Upper lobe of right lung (tissue), 1 donor: ENCODE measurements around the gene PHF2. TPM values are rescaled to one million over a fixed set of nuclear protein-coding genes. Genes with fewer than 3 reads are reported as not detected.
A peak's percentile ranks its signal among the peaks of the same experiment; 100 is the strongest.

Experiments
- ATAC-seq: fragments of 200-7000 bp; cut with Tn5 transposase; one replicate; pipeline ENCODE4 v1.9.1; 2020; ENCODE audit warnings: mild to moderate bottlenecking, moderate library complexity
- DNase-seq: peaks from one replicate; pipeline ENCODE4 v3.0.0-alpha.2; 2020
- H3K27ac ChIP-seq: fragments of 200-600 bp; one replicate; pipeline ENCODE4 v1.8.0; 2022
- H3K27me3 ChIP-seq: fragments of 200-600 bp; one replicate; pipeline ENCODE4 v1.8.0; 2022; ENCODE audit warnings: mild to moderate bottlenecking
- H3K36me3 ChIP-seq: fragments of 200-600 bp; one replicate; pipeline ENCODE4 v1.8.0; 2022
- H3K4me1 ChIP-seq: fragments of 200-600 bp; one replicate; pipeline ENCODE4 v1.8.0; 2022
- H3K4me3 ChIP-seq: fragments of 200-600 bp; one replicate; pipeline ENCODE4 v1.8.0; 2022; ENCODE audit warnings: mild to moderate bottlenecking
- H3K9me3 ChIP-seq: fragments of 200-600 bp; one replicate; pipeline ENCODE4 v1.8.0; 2022
- intact Hi-C: fragments of 100-400 bp; cut with DNase I; formaldehyde crosslinking; loops from one replicate; pipeline ENCODE4 v1.11.0; 2022
- total RNA-seq: library from RNA; stranded (reverse); fragmentation: NEBNext Ultra II Directional; extraction: Animal tissue kit (Norgen Biotek cat#: 25700); gene quantifications from one replicate; pipeline ENCODE4 v1.2.1, GENCODE V29; 2021
- TF ChIP-seq, protein P1 (sequence below): fragments of 200-600 bp; IDR thresholded peaks from one replicate; pipeline ENCODE4 v1.8.0; 2022; ENCODE audit warnings: antibody characterized with exemption
- donor health status: DM: no; HTN: yes; CAD: no; lungs with severe emphysema.

Gene PHF2
- total RNA-seq, 1 donor from 2014 or later = 37.0 TPM

DNA sequence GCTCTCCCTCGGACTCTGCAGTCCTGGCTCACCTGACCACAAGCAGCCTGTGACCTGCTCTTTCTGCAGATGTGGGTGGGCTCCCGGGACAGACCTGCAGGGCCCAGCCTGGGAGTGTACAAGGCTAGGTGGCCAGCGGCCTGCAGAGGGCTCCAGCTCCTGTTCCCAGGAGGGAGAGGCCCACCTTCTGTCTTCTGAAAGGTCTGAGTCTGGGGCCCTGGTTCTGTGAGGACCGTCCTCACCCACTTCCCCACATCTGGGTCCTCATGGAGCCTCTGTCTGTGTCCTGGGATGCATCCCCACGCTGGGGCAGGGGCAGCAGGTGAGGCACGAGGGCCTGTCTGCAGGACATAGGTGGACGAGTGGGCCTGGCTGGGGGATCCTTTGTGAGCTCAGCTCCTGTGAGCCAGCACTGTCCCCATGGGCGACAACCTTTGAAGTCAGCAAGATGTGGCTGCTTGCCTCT lies 43.7 kb downstream of the PHF2 start:
- Histone ChIP-seq H3K4me3 (no peak overlapping the region), H3K27ac (no peak overlapping the region), H3K4me1 (no peaks in the 10 kb centered on the region), H3K36me3 (peaks cover 7% of the 10 kb centered on the region), H3K27me3 (no peaks in the 10 kb centered on the region), H3K9me3 (no peaks in the 10 kb centered on the region)
- ATAC-seq (no peak), DNase-seq (no peak)
- TF ChIP-seq, protein P1, sequence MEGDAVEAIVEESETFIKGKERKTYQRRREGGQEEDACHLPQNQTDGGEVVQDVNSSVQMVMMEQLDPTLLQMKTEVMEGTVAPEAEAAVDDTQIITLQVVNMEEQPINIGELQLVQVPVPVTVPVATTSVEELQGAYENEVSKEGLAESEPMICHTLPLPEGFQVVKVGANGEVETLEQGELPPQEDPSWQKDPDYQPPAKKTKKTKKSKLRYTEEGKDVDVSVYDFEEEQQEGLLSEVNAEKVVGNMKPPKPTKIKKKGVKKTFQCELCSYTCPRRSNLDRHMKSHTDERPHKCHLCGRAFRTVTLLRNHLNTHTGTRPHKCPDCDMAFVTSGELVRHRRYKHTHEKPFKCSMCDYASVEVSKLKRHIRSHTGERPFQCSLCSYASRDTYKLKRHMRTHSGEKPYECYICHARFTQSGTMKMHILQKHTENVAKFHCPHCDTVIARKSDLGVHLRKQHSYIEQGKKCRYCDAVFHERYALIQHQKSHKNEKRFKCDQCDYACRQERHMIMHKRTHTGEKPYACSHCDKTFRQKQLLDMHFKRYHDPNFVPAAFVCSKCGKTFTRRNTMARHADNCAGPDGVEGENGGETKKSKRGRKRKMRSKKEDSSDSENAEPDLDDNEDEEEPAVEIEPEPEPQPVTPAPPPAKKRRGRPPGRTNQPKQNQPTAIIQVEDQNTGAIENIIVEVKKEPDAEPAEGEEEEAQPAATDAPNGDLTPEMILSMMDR = no peak
- intact Hi-C loops = no loop called here

DNA sequence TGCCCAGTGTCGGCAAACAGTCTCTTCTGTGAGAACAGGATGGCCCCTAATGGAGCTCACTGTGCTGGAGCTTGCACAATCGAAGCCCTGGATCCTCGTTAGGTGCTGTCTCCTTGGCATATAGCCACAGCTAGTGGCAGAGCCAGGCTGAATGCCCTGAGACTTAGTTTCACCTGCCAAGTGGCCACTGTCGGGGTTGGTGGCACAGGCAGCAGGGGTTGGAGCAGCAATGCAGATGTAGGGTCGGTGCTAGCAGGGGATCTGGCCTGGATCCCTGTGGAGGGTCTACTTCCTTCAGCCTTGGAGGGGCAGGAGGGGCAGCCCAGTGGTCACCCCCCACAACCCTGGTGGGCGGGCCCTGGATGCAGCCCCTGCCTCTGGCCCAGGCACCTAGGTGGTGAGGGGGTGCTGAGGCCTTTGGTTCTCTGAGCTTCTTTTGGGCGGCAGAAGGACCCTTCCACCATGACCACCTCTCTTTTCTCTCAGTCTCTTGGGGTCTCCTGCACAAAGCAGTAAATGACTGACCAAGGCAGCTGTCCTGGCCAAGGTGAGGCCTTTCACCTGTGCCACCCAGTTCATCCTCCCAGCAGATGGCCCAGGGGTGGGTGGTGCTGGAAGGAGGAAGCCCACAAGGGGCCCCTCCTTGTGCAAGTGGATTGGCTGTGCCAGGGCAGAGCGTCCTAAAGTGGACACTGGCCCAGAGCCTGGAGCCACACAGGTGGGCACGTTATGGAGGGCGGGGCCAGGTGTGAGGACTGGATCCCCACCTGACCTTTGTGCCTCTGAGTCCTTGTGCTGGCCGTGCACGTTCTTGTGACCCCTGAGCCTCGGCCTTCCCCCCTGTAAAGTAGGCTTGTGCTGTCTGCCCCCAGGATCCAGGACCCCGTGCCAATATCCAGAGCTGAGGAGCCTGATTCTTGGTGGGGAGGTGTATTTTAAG lies 44.8 kb downstream of the PHF2 start:
- TF ChIP-seq, protein P1 = no peak
- no peaks in the 10 kb centered on the region for H3K9me3 ChIP-seq
- peak; percentile 25 for ATAC-seq
- no peaks in the 10 kb centered on the region for H3K27me3 ChIP-seq
- peaks cover 7% of the 10 kb centered on the region for H3K36me3 ChIP-seq
- intact Hi-C loops = no loop called here
- DNase-seq = no peak
- no peak overlapping the region for H3K4me3 ChIP-seq
- no peak overlapping the region for H3K27ac ChIP-seq
- no peaks in the 10 kb centered on the region for H3K4me1 ChIP-seq

DNA sequence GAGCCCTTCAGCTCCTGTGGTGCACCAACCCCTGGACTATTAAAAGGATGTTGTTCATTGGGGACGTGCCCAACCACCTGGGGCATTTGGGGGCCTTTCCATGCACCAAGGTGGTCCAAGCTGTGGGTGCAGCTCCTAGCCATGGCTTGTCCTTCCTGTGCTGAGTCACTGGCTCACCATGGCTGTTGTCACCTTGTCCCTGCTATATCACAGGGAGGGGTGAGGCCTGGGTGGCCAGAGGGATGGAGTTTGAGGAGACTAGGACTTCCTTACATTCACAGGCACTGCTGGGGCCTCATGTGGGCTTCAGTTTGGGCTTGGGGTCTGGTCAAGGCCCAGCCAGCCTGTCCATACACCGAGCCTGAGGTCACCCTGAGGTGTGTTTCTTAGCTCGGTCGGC lies 45.5 kb downstream of the PHF2 start:
- Histone ChIP-seq H3K36me3 (peaks cover 7% of the 10 kb centered on the region), H3K9me3 (no peaks in the 10 kb centered on the region), H3K4me1 (no peaks in the 10 kb centered on the region), H3K27me3 (no peaks in the 10 kb centered on the region), H3K4me3 (no peak overlapping the region), H3K27ac (no peak overlapping the region)
- intact Hi-C loops = no loop called here
- DNase-seq (no peak), ATAC-seq (no peak)
- TF ChIP-seq, protein P1 = no peak

DNA sequence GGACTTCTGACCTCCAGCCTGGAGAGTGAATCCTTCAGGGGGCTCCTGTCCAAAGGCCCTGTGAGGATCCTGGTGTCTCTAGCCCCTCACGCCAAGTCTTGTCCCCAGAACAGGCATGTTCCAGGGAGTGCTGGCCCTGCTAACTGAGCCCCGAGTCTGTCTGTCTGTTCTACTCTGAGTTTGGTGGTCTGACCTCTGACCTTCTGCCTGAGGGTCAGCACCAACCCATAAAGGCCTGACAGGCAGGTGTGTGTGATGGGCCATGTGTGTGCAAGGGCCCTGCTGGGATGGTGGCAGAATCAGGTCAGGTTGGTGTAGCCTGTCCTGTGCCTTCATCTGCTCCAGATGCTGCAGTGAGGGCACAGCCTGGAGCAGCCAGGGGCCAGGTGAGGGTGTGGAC lies 46.3 kb downstream of the PHF2 start:
- ATAC-seq = no peak
- intact Hi-C loops = no loop called here
- no peak for DNase-seq
- Histone ChIP-seq H3K4me3 (no peak overlapping the region), H3K27me3 (no peaks in the 10 kb centered on the region), H3K4me1 (no peaks in the 10 kb centered on the region), H3K36me3 (peaks cover 7% of the 10 kb centered on the region), H3K9me3 (no peaks in the 10 kb centered on the region), H3K27ac (no peak overlapping the region)
- TF ChIP-seq, protein P1 = no peak

DNA sequence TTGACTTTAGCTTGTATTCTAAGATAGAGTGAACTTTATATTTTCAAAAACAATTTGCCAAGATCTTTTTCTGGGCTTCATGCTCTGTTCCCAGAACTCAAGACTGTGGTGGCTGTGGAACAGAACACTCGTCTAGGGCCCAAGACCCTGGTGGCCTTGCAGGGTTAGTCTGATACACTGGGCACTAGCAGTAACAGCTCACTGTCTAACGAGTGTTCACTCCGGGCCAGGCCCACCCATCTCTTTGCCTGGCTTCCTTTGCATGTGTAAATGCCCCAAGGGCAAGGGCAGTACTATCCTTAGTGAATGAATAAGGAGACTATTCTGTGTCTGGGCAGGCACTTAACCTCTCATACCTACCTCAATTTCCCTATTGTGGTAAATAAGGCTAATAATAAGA lies 47.4 kb downstream of the PHF2 start:
- H3K4me1 ChIP-seq = no peaks in the 10 kb centered on the region
- no peak overlapping the region for H3K27ac ChIP-seq
- H3K4me3 ChIP-seq = no peak overlapping the region
- DNase-seq (no peak), ATAC-seq (no peak)
- TF ChIP-seq, protein P1 = no peak
- no peaks in the 10 kb centered on the region for H3K27me3 ChIP-seq
- H3K9me3 ChIP-seq = no peaks in the 10 kb centered on the region
- intact Hi-C loops = no loop called here
- H3K36me3 ChIP-seq = no peaks in the 10 kb centered on the region
